Activated naive CD4-positive, alpha-beta T cell treated with anti-CD3 and anti-CD28 coated beads, Interleukin-2, amount 50 U/mL, for 72 hours (primary cell): ENCODE data around the gene FAM78B. TPM values are rescaled to one million over a fixed set of nuclear protein-coding genes. Genes with fewer than 3 reads are reported as not detected.

Experiments
- ATAC-seq, 2 donors: fragments of 150-1000 bp; cut with Tn5 transposase; 2 replicates each; pipeline ENCODE4 v1.10.0; 2021; ENCODE audit warnings: mild to moderate bottlenecking in 2 of 2, moderate library complexity in 2 of 2
- DNase-seq, 2 donors: peaks; one replicate each; pipeline ENCODE4 v3.0.0; 2021 to 2022; ENCODE audit warnings: low spot score in 2 of 2
- H3K27ac Mint-ChIP-seq, 2 donors: one replicate each; pipeline ENCODE4 v1.8.0; 2022; ENCODE audit warnings: mild to moderate bottlenecking in 2 of 2, mixed read lengths in 2 of 2
- H3K36me3 Mint-ChIP-seq, 2 donors: one replicate each; pipeline ENCODE4 v1.8.0; 2022; ENCODE audit warnings: mixed read lengths in 2 of 2
- H3K9me3 Mint-ChIP-seq, 2 donors: one replicate each; pipeline ENCODE4 v1.8.0; 2022; ENCODE audit warnings: mixed read lengths in 2 of 2
- total RNA-seq, 2 donors: library from RNA; stranded (reverse); gene quantifications; one replicate each; pipeline ENCODE4 v1.2.3, GENCODE V29; 2022

The FAM78B gene
- total RNA-seq, 2 donors from 2014 or later: 0.78 TPM; not detected in 1

DNA sequence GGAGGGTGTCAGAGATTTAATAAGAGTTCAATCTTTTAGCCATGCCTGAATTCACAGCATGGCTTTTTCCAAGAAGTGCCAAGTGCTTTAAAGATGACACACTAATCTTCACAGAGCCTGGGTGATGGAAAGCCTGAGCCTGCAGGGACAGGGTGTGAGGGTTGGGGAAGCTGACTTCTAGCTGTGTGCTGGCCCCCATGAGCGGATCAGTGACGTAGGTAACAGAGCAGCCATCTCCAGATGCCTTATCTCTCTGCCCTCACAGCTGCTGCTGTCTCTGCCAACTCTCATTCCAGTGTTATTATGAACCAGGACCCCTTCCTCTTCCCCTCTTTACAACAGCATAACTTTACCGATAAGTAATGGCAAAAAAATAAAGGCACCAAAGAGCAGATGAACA is 30.6 kb downstream of the FAM78B start:
- ATAC-seq (no peak), DNase-seq (no peak)
- Mint-ChIP-seq H3K27ac (no peak overlapping the region), H3K9me3 (no peaks in the 10 kb centered on the region), H3K36me3 (no peaks in the 10 kb centered on the region)

DNA sequence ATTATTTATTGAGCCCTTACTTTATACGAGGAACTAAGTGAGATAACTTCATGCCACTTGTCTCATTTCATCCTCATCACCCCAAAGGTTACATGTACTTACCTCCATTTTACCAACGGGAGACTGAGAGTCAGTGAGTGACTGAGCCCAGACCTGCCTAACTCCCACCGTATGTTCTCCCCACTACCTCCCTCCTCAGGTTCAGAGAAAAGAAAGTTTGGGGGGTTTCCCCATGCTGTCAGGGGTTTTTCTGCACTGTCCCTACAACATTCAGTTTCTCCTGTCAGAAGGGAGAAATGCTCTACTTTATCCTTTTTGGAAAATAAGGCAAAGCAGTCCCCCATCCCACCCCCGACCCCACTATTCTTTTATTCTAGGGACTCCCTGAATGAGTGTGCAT is 32.9 kb downstream of the FAM78B start:
- H3K9me3 Mint-ChIP-seq: no peaks in the 10 kb centered on the region
- no peak overlapping the region for H3K27ac Mint-ChIP-seq
- no peaks in the 10 kb centered on the region for H3K36me3 Mint-ChIP-seq
- ATAC-seq (no peak), DNase-seq (no peak)

DNA sequence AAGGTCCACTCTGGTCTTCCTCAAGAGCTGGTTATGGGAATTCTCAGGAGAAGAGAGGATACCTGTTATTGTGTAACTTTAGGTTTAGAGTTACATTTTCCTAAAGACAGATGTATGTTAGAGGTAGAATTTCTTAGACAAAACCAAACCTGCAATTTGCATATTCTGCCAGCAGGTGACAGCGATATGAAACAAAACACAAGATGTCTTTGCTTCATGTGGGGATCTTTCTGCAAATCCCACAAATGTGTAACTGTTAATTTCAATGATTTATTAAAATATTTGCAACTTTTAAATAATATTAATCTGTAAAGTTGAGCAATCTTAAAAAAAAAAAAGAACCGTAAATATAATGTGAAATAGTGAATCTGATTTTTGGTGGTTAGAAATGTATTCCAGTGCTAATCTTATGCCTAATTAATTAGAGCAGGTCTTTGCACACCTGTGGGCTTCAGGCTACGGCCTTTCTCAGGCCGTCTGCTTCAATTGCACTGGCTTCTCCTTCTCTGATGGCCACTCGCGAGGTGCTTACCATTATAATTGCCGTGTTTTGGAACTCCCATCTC is 33.4 kb downstream of the FAM78B start:
- no peaks in the 10 kb centered on the region for H3K36me3 Mint-ChIP-seq
- no peaks in the 10 kb centered on the region for H3K9me3 Mint-ChIP-seq
- H3K27ac Mint-ChIP-seq: no peak overlapping the region
- ATAC-seq: no peak
- DNase-seq: no peak

DNA sequence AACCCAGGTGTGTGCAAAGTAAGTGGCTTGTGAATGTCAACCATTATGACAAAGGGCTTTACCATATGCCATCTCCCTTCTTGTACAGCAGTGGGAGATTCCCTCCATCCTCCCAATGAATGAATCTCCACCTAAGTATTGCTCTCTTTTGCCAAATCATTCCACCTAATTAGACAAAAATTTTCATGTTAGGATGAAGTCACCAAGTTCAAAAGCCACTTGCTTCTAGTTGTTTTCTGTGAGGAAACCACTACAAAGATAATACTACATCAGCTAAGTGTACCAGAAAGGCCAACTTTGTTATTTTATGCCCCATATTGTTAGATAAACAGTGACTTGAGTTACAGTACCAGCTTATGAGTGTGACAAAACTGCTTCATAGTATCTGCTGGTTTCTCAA is 34.3 kb downstream of the FAM78B start:
- no peaks in the 10 kb centered on the region for H3K36me3 Mint-ChIP-seq
- H3K9me3 Mint-ChIP-seq: no peaks in the 10 kb centered on the region
- ATAC-seq (no peak), DNase-seq (no peak)
- H3K27ac Mint-ChIP-seq: no peak overlapping the region

DNA sequence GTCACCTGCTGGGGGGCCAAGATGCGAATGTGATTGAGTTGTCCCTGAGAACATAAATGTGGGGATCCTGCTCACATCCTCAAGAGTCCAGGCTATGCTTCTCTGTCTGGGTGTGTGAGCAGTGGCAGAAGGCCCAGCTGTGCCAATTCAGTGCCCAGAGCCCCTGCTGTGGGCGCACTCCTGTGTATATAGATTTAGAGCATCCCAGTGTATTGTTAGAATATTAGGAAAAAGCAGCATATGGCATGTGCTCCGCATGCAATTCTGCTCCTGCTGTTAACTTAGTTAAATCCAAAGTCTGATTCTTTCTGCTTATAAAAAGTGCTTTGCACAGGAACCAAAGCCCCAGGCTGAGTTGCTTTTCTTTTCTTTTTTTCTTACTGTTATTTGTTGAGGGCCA is 37.8 kb downstream of the FAM78B start:
- ATAC-seq (no peak), DNase-seq (no peak)
- Mint-ChIP-seq H3K36me3 (no peaks in the 10 kb centered on the region), H3K9me3 (no peaks in the 10 kb centered on the region), H3K27ac (no peak overlapping the region)

DNA sequence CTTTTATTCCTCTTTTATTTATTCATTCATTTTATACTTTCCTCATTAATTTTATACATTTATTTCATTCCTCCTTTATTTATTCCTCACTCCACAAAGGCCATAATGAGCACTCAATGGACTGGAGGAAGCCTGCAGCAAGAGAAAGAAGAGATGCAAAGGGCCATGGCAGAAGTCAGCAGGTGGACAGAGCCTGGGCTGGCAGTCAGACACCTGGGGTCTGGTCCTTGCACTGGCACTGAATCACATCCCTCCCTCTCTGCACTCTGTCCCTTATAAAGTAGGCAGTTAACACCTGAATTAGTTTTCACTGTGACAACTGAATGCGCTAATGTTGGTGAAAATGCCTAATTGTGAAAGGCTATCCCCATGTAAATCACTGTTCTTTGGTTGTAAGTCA is 38.6 kb downstream of the FAM78B start:
- H3K9me3 Mint-ChIP-seq: no peaks in the 10 kb centered on the region
- no peak for DNase-seq
- H3K36me3 Mint-ChIP-seq: no peaks in the 10 kb centered on the region
- no peak for ATAC-seq
- no peak overlapping the region for H3K27ac Mint-ChIP-seq

DNA sequence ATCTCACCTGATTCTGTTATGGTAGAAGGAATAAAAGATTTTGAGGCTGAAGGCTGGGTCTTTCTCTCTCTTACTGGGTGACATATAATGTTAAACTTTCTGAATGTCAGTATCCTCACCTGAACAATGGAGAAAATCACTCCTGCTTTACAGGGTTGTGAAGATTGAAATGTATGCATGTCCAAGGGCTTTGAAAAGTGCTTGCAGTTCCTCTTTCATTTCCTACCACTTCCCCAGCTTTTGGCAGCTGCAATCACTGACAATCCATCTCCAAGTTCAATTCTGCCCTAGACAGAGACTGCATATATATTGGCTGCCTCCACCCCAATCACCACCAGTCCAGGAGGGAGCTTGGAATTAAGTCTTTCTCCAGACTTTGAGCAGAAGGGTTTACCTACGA is 39.8 kb downstream of the FAM78B start:
- Mint-ChIP-seq H3K27ac (no peak overlapping the region), H3K9me3 (no peaks in the 10 kb centered on the region), H3K36me3 (no peaks in the 10 kb centered on the region)
- no peak for ATAC-seq
- no peak for DNase-seq

DNA sequence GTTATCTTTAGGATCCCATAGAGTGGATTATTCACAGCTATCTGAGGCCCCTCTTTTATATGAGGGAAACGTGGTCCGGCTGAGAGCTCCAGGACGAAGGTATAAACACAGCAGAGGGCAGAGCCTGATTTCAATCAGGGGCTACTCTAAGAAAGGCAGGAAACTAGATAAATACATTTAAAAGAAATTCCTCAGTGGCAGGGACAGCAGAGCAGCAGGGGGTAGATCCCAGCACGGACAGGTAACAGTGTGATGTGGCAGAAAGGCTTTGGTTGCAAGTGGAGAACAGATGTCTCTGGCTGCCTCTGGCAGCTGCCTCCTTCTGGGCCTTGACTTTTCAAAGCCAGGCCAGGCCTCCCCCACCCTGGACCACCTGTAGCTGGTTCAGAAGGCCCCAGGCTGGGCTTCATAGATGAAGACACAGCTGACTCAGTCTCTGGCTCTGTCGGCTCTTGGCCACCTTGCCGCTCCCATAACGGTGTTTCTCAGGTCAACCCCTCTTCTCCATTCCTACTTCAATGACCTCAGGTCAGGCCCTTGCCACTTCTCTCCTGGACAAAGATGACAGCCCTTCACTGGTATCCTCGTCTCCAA is 43.8 kb downstream of the FAM78B start:
- DNase-seq: no peak
- ATAC-seq: no peak
- Mint-ChIP-seq H3K9me3 (no peaks in the 10 kb centered on the region), H3K36me3 (no peaks in the 10 kb centered on the region), H3K27ac (no peak overlapping the region)

DNA sequence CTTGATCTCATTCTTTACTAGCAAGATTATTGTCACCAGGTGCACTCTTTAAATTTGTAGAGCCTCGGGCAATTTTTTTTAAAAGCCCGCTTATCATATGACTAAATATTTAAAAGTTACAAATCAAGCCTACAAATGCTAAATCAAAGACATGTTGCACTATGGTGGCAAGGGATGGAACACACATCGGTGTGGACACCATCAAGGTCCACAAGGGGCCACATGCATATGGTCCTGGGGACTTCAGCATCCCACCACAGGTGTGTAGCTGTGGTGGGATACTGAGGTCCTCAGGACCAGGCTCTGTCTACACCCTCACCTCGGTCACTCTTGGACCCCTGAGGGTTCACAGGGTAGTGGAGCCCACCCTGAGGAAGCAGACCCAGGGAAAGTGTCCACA is 45.8 kb downstream of the FAM78B start:
- H3K27ac Mint-ChIP-seq: no peak overlapping the region
- ATAC-seq (no peak), DNase-seq (no peak)
- H3K36me3 Mint-ChIP-seq: no peaks in the 10 kb centered on the region
- no peaks in the 10 kb centered on the region for H3K9me3 Mint-ChIP-seq

DNA sequence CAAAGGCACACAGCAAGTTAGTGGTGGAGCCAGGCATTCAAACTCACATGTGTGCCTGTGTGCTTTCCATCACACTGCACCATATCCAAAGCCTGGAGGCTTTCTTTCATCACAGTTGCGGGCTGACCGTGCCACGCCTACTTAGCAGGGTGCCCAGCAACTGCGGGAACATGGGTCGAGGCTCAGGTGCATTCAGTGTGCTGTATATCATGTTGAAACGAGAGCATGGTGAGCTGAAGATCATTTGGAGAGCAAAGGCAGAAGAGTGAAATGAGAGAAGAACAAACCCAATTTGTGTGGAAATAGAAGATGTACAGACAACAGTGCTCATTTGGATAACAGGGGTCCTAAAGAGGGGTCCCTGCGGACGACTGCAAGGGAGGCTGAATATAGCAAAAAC is 46.5 kb downstream of the FAM78B start:
- ATAC-seq: no peak
- DNase-seq: no peak
- Mint-ChIP-seq H3K36me3 (no peaks in the 10 kb centered on the region), H3K9me3 (no peaks in the 10 kb centered on the region), H3K27ac (no peak overlapping the region)

DNA sequence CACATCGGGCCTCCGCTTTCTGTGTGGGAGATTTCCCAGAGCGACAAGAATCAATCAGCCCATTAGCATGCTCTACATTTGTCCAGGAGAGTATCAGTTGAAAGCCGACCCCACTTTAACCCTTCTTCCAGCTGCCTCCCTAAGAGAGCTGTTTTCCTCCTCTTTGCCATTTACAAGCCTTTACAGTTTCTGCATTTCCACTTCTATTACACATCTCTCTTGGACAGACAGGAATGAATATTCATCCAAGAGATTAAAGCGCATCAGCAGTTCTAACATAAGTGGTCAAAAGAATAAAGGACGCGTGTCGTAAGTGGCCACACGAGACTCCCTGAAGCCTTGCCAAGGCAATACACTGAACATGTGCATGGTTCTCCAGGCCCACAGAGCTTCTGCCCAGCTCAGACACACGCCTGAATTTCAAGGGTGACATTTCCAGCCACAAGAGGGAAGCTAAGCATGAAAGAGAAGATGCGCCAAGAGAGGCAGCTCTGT is 47.3 kb downstream of the FAM78B start:
- ATAC-seq (no peak), DNase-seq (no peak)
- Mint-ChIP-seq H3K9me3 (no peaks in the 10 kb centered on the region), H3K36me3 (no peaks in the 10 kb centered on the region), H3K27ac (no peak overlapping the region)

DNA sequence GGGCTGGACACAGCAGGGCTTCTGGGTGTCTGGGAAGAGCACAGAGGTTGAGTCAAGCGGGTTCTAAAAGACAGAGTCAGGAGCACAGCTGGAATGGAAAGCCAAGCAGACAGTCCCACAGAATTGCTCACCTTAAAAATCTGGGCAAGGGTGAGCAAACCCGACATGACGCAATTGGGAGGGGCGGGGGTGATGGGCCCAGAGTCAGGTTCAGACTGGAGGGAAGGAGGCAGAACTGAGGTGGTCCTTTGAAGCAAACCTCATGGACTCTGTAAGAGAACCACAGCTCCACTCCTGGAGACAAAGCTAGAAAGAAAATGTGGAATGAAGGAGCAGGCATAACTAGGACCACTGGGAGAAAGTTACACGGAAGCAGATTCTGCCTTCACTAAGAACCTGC is 49.0 kb downstream of the FAM78B start:
- Mint-ChIP-seq H3K27ac (no peak overlapping the region), H3K36me3 (no peaks in the 10 kb centered on the region), H3K9me3 (no peaks in the 10 kb centered on the region)
- no peak for DNase-seq
- ATAC-seq: no peak

DNA sequence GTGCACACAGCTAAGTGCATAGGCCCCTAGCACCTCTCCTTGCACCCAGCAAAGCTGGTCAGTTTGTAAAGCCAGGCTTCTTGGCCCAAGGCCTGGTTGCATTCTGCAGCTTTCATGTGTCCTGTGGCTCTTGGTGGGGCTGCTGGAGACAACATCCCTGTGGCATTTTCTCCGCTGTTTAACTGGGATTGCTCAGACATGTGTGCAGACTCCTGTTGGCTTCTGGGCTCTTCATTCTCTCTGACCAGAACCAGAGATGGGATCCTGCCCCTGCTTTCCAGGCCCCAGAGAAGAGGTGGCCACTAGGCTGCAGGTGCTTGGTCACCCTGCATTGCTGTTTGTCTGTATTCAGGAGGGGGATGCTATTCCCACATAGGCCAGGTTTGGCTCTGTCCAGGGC is 50.8 kb downstream of the FAM78B start:
- H3K9me3 Mint-ChIP-seq: no peaks in the 10 kb centered on the region

DNA sequence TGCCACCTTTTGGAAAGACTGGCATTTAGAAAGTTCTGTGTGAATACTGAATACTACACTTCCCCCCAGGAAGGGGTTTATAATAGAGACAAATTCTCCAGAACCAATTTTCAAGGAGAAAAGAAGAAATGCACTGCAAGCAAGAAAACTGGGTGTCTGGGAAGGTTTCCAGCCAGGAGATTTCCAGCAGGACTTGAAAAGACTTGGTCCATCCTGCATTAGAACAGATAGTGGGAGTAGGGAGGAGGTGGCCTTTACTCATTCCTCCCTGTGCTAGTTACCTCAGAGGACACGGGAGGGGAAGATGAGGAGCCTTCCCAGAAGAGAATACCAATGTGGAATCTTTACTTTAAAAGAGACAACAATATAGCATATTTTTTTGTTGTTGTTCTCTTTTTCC is 52.4 kb downstream of the FAM78B start:
- no peak for DNase-seq
- no peak for ATAC-seq
- Mint-ChIP-seq H3K9me3 (no peaks in the 10 kb centered on the region), H3K36me3 (no peaks in the 10 kb centered on the region), H3K27ac (no peak overlapping the region)

More for the DNA sequence above, 50.8 kb downstream of the FAM78B start:
- no peak for ATAC-seq
- H3K36me3 Mint-ChIP-seq: no peaks in the 10 kb centered on the region
- H3K27ac Mint-ChIP-seq: no peak overlapping the region
- DNase-seq: no peak

DNA sequence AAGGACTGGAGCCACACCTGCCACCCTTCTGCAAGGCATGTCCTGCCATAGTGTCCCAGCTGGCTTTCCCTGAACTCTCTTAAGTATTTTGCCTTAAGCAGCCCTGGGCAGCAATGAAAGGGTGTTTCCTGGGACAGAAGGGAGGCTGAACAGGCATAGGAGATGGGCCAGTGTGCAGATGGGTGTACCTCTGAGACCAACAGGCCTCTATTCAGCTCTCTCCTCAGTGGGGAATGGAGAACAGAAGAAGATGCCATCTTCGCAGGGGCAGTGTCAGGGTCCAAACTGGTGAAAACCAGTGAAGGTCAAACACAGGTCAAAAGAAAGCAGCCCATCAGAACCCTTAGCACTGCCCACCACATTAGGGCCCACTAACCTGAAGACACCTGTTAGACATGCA is 53.2 kb downstream of the FAM78B start:
- H3K9me3 Mint-ChIP-seq: no peaks in the 10 kb centered on the region
- no peak for DNase-seq
- no peaks in the 10 kb centered on the region for H3K36me3 Mint-ChIP-seq
- no peak overlapping the region for H3K27ac Mint-ChIP-seq
- ATAC-seq: no peak

DNA sequence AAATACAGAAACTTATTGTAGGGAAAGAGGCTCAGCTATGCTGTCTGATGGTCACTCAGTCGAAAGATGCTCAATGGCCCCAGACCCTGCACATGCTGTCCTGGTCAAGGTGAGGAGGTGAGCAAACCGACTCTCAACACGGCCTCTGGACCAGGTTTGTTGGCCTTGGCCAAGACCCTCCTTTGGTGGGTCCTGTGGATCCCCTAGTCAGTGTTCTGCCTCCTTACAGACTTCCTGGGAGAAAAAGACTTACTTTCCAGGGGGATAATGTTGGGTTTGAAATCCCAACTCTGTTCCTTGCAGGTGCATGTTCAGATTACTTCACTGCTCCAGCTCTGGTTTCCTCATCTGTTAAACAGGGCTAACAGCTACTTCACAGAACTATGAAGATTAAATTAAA is 53.8 kb downstream of the FAM78B start:
- H3K36me3 Mint-ChIP-seq: no peaks in the 10 kb centered on the region
- no peaks in the 10 kb centered on the region for H3K9me3 Mint-ChIP-seq
- no peak overlapping the region for H3K27ac Mint-ChIP-seq
- DNase-seq: no peak
- ATAC-seq: no peak

DNA sequence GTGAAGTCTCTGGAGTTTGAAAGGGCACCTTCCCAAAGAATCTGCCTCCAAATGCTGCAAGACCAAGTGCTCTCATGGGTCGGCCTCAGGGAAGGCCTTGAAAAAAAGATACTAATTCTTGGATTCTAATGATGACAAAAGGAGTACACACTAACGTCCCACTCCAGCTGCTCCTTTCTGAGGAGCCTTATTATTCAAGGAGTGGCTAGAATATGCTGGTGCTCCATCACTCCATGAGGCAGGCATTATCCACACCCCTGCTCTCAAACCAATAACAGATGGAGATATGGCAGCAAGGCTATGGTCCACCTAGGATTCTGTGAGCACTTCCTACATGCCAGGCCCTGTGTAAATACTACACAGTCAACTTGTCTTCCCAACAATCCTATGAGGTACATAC is 54.4 kb downstream of the FAM78B start:
- no peak overlapping the region for H3K27ac Mint-ChIP-seq
- DNase-seq: no peak
- no peak for ATAC-seq
- H3K36me3 Mint-ChIP-seq: no peaks in the 10 kb centered on the region
- H3K9me3 Mint-ChIP-seq: no peaks in the 10 kb centered on the region

DNA sequence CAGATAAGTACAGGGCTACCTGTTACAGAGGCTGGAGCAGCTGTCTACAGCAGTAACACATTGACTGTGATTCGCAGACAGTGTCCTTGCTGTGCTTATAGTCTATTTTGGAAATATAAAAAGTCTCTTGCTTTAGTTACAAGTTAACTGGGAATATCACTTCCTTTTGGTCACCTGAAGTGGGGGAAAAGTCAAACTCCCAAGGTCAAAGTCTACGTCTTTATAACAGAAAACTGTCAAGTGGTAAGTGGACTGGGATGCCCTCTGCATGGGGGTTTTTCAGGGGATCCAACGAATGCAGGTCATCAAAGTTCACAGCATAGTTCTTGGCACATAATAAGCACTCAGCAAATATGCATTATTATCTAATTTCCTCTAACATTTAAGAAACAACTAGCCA is 55.4 kb downstream of the FAM78B start:
- ATAC-seq: no peak
- Mint-ChIP-seq H3K27ac (no peak overlapping the region), H3K36me3 (no peaks in the 10 kb centered on the region), H3K9me3 (no peaks in the 10 kb centered on the region)
- DNase-seq: no peak
